ENCODE data around the gene DPEP1. TPM values are rescaled to one million over a fixed set of nuclear protein-coding genes. Genes with fewer than 3 reads are reported as not detected.
"Not testable (repeated sequence)": the region's sequence is repeated elsewhere in the genome, so short reads cannot be mapped to it uniquely, and the experiment has no call there.

DPEP1 gene
- total RNA-seq, 2 donors from 2014 or later, result not detected

GRCh38 chr16:89634463-89635385, 21.3 kb downstream of the DPEP1 start:
- ATAC-seq; intact Hi-C loops (cut with DNase I); DNase-seq: not testable (repeated sequence)

GRCh38 chr16:89636663-89637062, 23.2 kb downstream of the DPEP1 start:
- intact Hi-C loops (cut with DNase I), result no loop called here
- no peak for ATAC-seq
- no peak for DNase-seq

- no peak for DNase-seq
- intact Hi-C loops (cut with DNase I), result no loop called here
- ATAC-seq, result no peak
Observed at GRCh38 chr16:89637379-89637778, 23.9 kb downstream of the DPEP1 start.

GRCh38 chr16:89638455-89638854, 25.0 kb downstream of the DPEP1 start:
- intact Hi-C loops (cut with DNase I), result no loop called here
- DNase-seq (no peak), ATAC-seq (no peak)

GRCh38 chr16:89639385-89639784, 25.9 kb downstream of the DPEP1 start:
- DNase-seq (no peak), ATAC-seq (no peak)
- intact Hi-C loops (cut with DNase I), result no loop called here

- no peak for DNase-seq
- ATAC-seq, result no peak
- intact Hi-C loops (cut with DNase I), result loop anchor here in 1 of 2 donors (5.0 kb wide), 1 partner anchor 69 kb away; no protein-coding TSS in a partner anchor
Observed at GRCh38 chr16:89641458-89642119, 28.1 kb downstream of the DPEP1 start.

- ATAC-seq (no peak), DNase-seq (no peak)
- intact Hi-C loops (cut with DNase I), result loop anchor here in 1 of 2 donors (5.0 kb wide), 1 partner anchor 70 kb away; no protein-coding TSS in a partner anchor
Observed at GRCh38 chr16:89642574-89642973, 29.1 kb downstream of the DPEP1 start.

GRCh38 chr16:89643769-89644300, 30.4 kb downstream of the DPEP1 start:
- ATAC-seq, result no peak
- intact Hi-C loops (cut with DNase I), result loop anchor here in 1 of 2 donors (5.0 kb wide), 1 partner anchor 72 kb away; no protein-coding TSS in a partner anchor
- no peak for DNase-seq

- ATAC-seq (no peak), DNase-seq (no peak)
- intact Hi-C loops (cut with DNase I), result no loop called here
Observed at GRCh38 chr16:89645122-89645521, 31.7 kb downstream of the DPEP1 start.

- no peak for ATAC-seq
- intact Hi-C loops (cut with DNase I), result no loop called here
- DNase-seq, result no peak
Observed at GRCh38 chr16:89646270-89646669, 32.8 kb downstream of the DPEP1 start.

GRCh38 chr16:89646906-89647305, 33.5 kb downstream of the DPEP1 start:
- ATAC-seq, result no peak
- DNase-seq, result no peak
- intact Hi-C loops (cut with DNase I), result no loop called here

GRCh38 chr16:89651584-89651983, 38.1 kb downstream of the DPEP1 start:
- DNase-seq (no peak), ATAC-seq (no peak)
- intact Hi-C loops (cut with DNase I), result no loop called here

GRCh38 chr16:89653656-89654295, 40.3 kb downstream of the DPEP1 start:
- no peak for DNase-seq
- intact Hi-C loops (cut with DNase I), result no loop called here
- no peak for ATAC-seq

- ATAC-seq, result no peak
- intact Hi-C loops (cut with DNase I), result no loop called here
- peak; percentile 11 for DNase-seq
Observed at GRCh38 chr16:89655062-89655643, 41.7 kb downstream of the DPEP1 start.

- intact Hi-C loops (cut with DNase I), result no loop called here
- no peak for DNase-seq
Observed at GRCh38 chr16:89656435-89657121, 43.1 kb downstream of the DPEP1 start.

GRCh38 chr16:89657442-89658220, 44.2 kb downstream of the DPEP1 start, which contains the start of the genes CHMP1A and SPATA33:
CHMP1A (minus strand) TSS chr16:89657708; CDS start chr16:89657588, 120 bp downstream.
SPATA33 (plus strand) TSS chr16:89657836; CDS start chr16:89657912, 76 bp downstream.
- peak; percentile 98 to 99 for ATAC-seq
- DNase-seq, result peak; percentile 91
- intact Hi-C loops (cut with DNase I), result no loop called here

More at GRCh38 chr16:89656435-89657121, 43.1 kb downstream of the DPEP1 start:
- no peak for ATAC-seq

- ATAC-seq, result peak in 1 of 2 donors; percentile 27
- intact Hi-C loops (cut with DNase I), result no loop called here
- peak; percentile 22 for DNase-seq
Observed at GRCh38 chr16:89658221-89658879, 44.9 kb downstream of the DPEP1 start.
